Measurements from ENCODE around the gene RASSF5. TPM values are rescaled to one million over a fixed set of nuclear protein-coding genes. Genes with fewer than 3 reads are reported as not detected.

RASSF5 gene
- total and polyA plus RNA-seq, 2 donors from 2014 or later: 2.4 to 18.8 TPM

- Histone ChIP-seq H3K27ac (ENCODE audit: low read depth in 2 of 2, low read length in 2 of 2) (peak overlapping the region; percentile 16 to 40), H3K9ac (ENCODE audit: low read length in 3 of 3) (no peak overlapping the region), H3K9me3 (ENCODE audit: control insufficient read depth in 2 of 3, insufficient read depth in 1 of 3, low read length in 3 of 3) (no peaks in the 10 kb centered on the region), H3K27me3 (ENCODE audit: control insufficient read depth, insufficient read depth, low read length) (peaks cover 2% of the 10 kb centered on the region), H3K4me1 (ENCODE audit: control insufficient read depth in 2 of 3, insufficient read depth in 2 of 3, low read depth in 1 of 3, low read length in 3 of 3) (peaks cover 0 to 8% (median 0%) of the 10 kb centered on the region in 3 donors), H3K36me3 (ENCODE audit: control insufficient read depth in 2 of 3, insufficient read depth in 3 of 3, low read length in 3 of 3) (no peaks in the 10 kb centered on the region), H3K4me3 (ENCODE audit: low read length in 3 of 3) (no peak overlapping the region)
- FAIRE-seq (no peak), DNase-seq (peak in 2 of 5 donors; percentile 31 to 92)
- no peak for TF ChIP-seq CTCF (IDR thresholded peaks at IDR 0.05; ENCODE audit: borderline replicate concordance, extremely low read depth, insufficient read depth)
- intact Hi-C loops (cut with DNase I): no loop called here
These were observed 6.2 kb downstream of the RASSF5 start for GRCh38 chr1:206513312-206514111.

DNA sequence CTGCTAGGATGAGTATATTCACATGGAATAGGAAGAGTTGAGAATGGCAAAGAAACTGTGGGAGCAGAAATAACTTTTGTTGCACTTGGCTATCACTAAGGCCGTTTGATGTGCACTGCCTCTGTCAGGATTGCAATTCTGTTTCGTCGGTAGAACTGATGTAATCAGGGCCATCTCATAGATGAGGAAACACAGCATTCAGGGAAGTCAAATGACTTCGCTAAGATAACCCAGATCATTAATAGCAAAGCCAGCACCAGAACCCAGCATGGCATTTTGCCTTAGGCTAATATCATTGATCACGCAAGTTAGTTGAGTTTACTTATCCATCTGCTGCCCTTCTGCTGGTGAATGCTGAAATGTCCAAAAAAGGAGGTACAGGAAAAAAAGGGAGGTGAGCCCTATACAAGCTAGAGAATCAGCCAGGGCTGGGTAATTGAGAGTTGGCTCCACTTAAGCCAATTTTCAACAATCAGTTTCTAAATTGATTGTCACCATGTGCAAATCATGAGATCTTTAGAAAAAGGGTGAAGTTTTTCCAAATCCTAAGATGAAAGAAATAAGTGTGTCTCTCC lies 7.6 kb downstream of the RASSF5 start:
- FAIRE-seq: no peak

DNA sequence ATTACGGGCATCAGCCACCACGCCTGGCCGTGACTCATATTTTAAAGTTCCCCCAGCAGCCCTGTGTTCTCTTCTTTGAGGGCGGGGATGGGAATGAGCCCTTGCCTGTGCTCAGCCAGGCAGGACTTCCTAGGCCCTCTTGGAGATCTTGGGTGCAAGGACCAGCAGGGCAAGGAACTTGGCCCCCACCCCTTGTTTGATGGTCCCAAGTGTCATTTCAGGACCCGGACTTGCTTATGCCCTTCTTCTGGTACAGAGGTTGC lies 9.3 kb downstream of the RASSF5 start:
- no peaks in the 10 kb centered on the region for H3K36me3 ChIP-seq (ENCODE audit: control insufficient read depth in 2 of 3, insufficient read depth in 3 of 3, low read length in 3 of 3)
- no peaks in the 10 kb centered on the region for H3K27me3 ChIP-seq (ENCODE audit: control insufficient read depth, insufficient read depth, low read length)
- intact Hi-C loops (cut with DNase I): no loop called here
- DNase-seq: no peak
- H3K9ac ChIP-seq (ENCODE audit: low read length in 3 of 3): no peak overlapping the region
- H3K9me3 ChIP-seq (ENCODE audit: control insufficient read depth in 2 of 3, insufficient read depth in 1 of 3, low read length in 3 of 3): no peaks in the 10 kb centered on the region
- peaks cover 0 to 4% (median 0%) of the 10 kb centered on the region in 3 donors for H3K4me1 ChIP-seq (ENCODE audit: control insufficient read depth in 2 of 3, insufficient read depth in 2 of 3, low read depth in 1 of 3, low read length in 3 of 3)
- H3K4me3 ChIP-seq (ENCODE audit: low read length in 3 of 3): no peak overlapping the region
- TF ChIP-seq CTCF (IDR thresholded peaks at IDR 0.05; ENCODE audit: borderline replicate concordance, extremely low read depth, insufficient read depth): no peak
- no peak overlapping the region for H3K27ac ChIP-seq (ENCODE audit: low read depth in 2 of 2, low read length in 2 of 2)
- FAIRE-seq: no peak

More for the DNA sequence above, 7.6 kb downstream of the RASSF5 start:
- DNase-seq: no peak
- Histone ChIP-seq H3K4me1 (ENCODE audit: control insufficient read depth in 2 of 3, insufficient read depth in 2 of 3, low read depth in 1 of 3, low read length in 3 of 3) (peaks cover 0 to 7% (median 0%) of the 10 kb centered on the region in 3 donors), H3K9me3 (ENCODE audit: control insufficient read depth in 2 of 3, insufficient read depth in 1 of 3, low read length in 3 of 3) (no peaks in the 10 kb centered on the region), H3K4me3 (ENCODE audit: low read length in 3 of 3) (no peak overlapping the region), H3K27ac (ENCODE audit: low read depth in 2 of 2, low read length in 2 of 2) (no peak overlapping the region), H3K36me3 (ENCODE audit: control insufficient read depth in 2 of 3, insufficient read depth in 3 of 3, low read length in 3 of 3) (no peaks in the 10 kb centered on the region), H3K27me3 (ENCODE audit: control insufficient read depth, insufficient read depth, low read length) (no peaks in the 10 kb centered on the region), H3K9ac (ENCODE audit: low read length in 3 of 3) (no peak overlapping the region)
- TF ChIP-seq CTCF (IDR thresholded peaks at IDR 0.05; ENCODE audit: borderline replicate concordance, extremely low read depth, insufficient read depth): no peak
- intact Hi-C loops (cut with DNase I): no loop called here

All from kidney (tissue), 14 donors.